Activated T-cell treated with anti-CD3 and anti-CD28 coated beads, Interleukin-2, amount 50 U/mL, for 1 hour (primary cell): ENCODE data around the gene MIPEP.

Experiments used
- DNase-seq: peaks from one replicate; pipeline ENCODE4 v3.0.0-alpha.2; 2020

Gene MIPEP

DNA sequence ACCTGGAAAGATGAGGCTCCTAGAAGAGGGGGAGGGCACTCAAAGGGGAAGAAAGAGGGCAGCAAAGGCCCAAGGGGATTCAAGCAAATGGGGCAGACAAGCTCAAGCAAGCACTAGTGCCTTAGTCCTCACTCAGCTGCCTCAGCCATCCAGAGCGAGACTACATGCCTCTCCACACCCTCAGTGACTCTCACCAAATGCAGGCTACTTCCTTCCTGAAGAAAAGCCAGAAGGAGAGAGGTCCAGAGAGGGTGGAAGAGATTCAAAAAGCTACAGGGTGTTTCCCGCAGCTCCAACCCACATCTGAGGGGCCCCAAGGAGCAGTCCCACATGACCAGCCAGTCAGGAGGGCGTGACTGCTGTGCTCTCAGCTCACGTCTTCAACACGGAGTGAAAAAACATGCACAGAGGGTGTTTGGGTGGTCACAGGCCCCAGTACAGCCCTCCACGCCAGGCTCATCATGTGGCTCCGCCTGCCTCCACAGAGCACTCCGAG, 40.5 kb downstream of the MIPEP start:
- no peak for DNase-seq

DNA sequence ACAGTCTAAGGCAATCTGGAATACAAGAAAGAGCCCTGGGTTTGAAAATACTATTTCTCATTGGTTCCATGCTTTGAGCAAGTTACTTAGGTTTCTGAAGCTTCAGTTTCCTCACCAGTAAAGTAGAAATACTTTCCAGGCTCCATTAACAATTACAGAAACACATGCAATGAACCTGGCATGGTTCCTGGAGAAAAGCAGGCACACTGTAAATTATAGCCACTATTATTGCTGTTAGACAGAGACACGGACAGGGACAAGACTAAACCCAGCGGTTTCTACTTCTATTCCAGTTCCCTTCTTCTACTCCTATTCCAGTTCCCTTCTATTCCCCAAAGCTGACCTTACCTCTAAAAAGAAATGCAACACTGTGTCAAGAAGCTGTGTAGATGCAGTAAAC, 41.2 kb downstream of the MIPEP start:
- DNase-seq = no peak

DNA sequence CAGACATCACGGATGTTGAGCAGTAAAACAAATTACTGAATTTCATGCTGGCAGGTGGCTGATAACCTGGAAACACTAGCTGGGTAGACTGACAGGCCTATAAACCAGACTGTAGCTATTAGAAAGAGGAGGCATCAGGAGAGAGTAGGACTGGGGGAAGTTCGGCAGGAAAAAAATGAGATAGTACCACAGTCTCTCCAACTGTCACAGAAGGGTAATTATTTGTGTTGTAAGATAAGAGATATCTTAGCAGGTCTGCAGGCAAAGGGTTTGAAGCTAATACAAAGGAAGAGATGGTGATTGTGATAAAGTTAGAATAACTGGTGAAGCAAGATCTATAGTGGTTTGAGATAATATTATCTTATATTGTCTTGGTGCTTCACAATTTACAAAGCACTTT, 41.7 kb downstream of the MIPEP start:
- no peak for DNase-seq

- no peak for DNase-seq
Measured at GRCh38 chr13:23845105-23845725, 44.0 kb downstream of the MIPEP start.

DNA sequence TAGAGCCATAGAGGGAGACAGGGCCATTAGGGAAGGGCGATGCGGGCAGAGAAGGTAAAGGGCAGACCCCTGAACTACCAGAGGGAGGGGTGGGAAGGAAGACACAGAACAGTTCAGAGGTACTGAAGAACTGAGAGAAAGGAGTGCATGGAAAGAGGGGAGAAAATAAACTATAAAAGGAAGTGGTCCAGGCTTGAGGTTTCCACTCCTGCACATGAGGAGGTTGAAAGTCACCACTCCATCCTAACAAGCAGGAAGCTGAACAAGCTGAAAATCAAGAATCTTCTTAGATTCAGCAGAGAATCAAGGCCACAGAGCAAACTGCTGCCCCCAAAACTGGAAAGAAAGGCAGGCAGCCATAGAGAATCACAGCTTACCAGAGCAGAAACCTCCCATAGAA, 45.1 kb downstream of the MIPEP start:
- DNase-seq = no peak

GRCh38 chr13:23843436-23843835, 45.8 kb downstream of the MIPEP start:
- DNase-seq = no peak

- DNase-seq = no peak
Measured at GRCh38 chr13:23842406-23842805, 46.8 kb downstream of the MIPEP start.

- DNase-seq = no peak
Measured at GRCh38 chr13:23833733-23834611, 55.2 kb downstream of the MIPEP start.

- DNase-seq = no peak
Measured at GRCh38 chr13:23828866-23829265, 60.3 kb downstream of the MIPEP start.

- DNase-seq = no peak
Measured at GRCh38 chr13:23828086-23828485, 61.1 kb downstream of the MIPEP start.

GRCh38 chr13:23825179-23825578, 64.0 kb downstream of the MIPEP start:
- no peak for DNase-seq

DNA sequence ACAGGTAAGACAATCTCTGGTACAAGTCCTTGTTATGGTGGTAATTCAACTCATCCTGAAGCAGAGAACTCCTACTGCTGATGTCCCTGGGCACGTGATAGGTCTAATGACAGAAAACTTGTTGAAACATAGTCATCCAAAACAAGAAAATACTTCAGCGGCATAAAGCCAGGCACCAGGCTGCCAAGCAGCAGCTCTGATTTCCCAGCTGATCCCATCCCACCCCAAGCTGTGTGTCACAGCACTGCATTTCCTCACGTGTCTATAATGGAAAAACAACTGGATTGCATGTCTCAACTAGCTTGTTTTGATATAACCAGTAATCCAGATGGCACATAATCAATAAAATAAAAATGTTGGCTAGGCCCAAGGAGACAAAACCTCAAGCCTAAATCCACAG, 64.8 kb downstream of the MIPEP start:
- DNase-seq = no peak

GRCh38 chr13:23822252-23822824, 66.9 kb downstream of the MIPEP start:
- DNase-seq = no peak

DNA sequence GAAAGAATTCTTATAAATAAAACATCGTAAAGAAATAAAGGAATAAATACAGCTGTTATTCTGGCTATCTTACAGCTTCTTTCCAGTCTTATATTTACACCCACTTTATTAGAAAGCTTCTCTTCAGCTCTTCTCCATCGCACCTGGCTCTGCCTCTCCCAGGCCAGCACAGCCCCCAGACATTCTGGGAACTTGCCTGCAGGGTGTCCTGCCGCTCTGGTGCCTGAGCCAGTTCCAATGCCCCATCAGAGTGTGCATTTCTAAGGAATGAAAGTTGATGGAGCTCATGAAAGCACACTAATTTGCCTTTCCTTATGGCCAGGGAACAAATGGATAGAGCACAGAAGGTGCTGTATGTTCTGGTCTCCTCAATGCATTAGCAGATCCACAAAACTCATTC, 68.7 kb downstream of the MIPEP start:
- DNase-seq = no peak

DNA sequence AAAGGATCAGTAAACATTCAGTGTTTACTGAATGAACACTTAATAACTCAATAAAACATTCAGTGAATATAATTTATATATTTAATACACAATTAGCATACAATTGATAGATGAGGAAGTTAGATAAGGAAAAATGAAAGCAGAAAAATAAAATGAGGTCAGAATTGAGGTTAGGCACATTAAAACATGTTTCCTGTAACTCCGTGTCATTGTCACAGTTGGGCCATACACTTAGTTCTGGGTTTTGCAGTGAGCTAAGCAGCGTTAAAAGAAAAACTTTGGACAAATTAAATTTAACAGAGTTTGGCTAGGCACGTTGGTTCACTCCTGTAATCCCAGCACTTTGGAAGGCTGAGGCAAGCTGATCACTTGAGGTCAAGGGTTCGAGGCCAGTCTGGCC, 71.4 kb downstream of the MIPEP start:
- no peak for DNase-seq

GRCh38 chr13:23817136-23817535, 72.1 kb downstream of the MIPEP start:
- no peak for DNase-seq

GRCh38 chr13:23813635-23814034, 75.6 kb downstream of the MIPEP start:
- DNase-seq = no peak

DNA sequence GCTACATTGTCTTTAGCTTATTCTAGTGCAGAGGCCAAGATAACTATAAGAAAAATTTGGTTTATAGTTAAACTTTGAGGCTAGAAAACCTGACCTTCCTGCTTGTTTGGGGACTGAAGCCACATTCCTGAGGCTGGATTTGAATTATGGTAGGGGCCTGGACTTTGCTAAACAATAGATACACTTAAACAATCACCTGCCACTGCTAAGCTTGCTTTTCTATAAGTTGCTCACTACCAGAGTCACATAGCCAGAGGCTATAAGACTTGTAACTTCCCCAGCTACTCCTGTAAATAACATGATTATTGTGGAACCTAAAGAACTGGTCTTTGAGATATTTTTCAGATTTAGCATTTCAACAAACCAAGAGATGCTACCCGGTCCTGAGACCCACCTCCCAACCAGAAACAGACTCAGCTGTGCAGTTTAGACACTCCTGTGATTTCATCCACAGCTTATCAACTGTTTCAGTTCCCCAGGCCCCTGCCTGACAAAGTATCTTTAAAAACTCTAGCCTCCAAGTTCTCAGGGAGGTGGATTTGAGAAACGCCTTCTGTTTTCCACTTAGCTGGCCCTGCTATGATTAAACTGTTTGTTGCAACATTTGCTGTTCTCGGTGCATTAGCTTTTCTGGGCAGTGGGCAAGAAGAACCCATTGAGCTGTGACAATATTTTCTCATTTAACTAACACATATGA, 77.7 kb downstream of the MIPEP start:
- DNase-seq = no peak

GRCh38 chr13:23810685-23811240, 78.4 kb downstream of the MIPEP start:
- no peak for DNase-seq

DNA sequence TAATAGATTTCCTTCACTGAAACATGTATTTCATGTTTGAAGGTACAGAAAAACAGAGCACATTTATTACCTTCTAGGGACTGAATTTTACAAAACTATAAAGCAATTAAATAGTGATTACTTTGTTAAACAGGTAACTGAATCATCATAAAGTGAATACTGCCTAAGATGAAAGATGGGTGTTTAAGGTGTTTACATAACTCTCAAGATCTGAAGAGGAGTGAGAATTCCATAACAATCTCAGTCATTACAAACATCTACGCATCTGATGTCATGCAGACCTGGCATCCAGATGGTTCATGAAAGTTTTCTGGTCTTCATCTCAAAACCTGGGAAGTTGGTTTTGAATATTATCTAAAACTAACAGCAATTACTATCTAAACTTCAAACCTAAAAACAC, 80.4 kb downstream of the MIPEP start:
- DNase-seq = no peak

DNA sequence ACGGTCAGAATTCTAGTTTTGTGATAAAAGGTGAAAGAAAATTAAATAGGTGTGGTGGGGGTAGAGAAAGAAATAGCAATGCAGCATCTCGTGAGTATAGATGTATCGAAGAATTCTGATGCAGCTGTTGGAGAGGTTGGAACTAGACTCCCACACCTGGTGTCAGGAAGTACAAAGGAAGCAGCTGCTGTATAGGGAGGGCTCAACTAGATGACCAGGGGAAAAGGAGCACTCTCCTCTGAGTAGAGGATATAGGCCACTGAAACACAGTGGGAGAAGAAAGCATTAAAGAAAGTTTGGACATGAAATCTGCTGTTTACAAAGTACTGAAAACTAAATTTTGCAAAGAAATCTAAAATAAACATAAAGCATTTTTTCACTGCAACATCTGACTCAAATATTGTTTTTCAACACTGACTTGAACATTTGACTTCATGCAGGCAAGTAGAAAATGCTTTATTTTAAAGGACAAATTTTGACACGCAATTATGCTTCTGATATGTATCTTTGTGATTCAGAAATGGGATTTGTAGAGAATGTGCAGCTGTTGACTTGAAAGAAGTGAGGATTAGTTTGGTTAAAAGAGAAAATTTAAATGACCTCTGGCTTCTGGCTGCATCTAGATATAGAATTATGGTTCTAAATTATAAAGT, 82.2 kb downstream of the MIPEP start:
- DNase-seq = no peak

GRCh38 chr13:23805821-23806220, 83.4 kb downstream of the MIPEP start:
- no peak for DNase-seq

DNA sequence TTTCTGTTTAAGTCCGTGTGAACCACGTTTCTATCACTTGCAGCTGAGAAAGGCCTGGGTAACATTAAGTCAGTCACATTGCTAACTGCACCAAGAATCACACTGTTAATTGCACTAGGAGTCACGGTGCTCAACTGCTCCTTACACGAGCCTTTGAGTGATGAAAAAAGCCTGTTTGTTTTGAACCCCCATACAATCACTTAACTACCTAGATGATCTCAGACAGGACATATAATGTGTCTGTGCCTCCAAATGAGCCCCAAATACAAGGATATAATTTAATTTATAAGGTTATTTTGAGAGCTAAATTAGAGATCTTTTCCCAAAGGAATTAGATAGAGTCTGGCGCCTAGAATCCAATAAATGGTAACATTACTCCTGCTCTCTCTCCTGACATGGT, 84.1 kb downstream of the MIPEP start:
- DNase-seq = no peak
